Endothelial cell of umbilical vein (primary cell): ENCODE results near the gene SURF1.
A peak's percentile ranks its signal among the peaks of the same experiment; 100 is the strongest.
"Not testable (repeated sequence)": the region's sequence is repeated elsewhere in the genome, so short reads cannot be mapped to it uniquely, and the experiment has no call there.

Experiments
- FOS ChIP-seq: IDR thresholded peaks from 2 replicates; pipeline ENCODE4 v1.6.1; 2011; ENCODE audit warnings: mild to moderate bottlenecking, low read length, moderate library complexity, borderline replicate concordance; ENCODE audit not compliant: insufficient read depth
- POLR2AphosphoS5 ChIP-seq: IDR thresholded peaks from 2 replicates; pipeline ENCODE4 v1.6.1; 2012; ENCODE audit warnings: low read depth, mild to moderate bottlenecking, control low read depth, low read length, moderate library complexity; ENCODE audit not compliant: insufficient read depth

DNA sequence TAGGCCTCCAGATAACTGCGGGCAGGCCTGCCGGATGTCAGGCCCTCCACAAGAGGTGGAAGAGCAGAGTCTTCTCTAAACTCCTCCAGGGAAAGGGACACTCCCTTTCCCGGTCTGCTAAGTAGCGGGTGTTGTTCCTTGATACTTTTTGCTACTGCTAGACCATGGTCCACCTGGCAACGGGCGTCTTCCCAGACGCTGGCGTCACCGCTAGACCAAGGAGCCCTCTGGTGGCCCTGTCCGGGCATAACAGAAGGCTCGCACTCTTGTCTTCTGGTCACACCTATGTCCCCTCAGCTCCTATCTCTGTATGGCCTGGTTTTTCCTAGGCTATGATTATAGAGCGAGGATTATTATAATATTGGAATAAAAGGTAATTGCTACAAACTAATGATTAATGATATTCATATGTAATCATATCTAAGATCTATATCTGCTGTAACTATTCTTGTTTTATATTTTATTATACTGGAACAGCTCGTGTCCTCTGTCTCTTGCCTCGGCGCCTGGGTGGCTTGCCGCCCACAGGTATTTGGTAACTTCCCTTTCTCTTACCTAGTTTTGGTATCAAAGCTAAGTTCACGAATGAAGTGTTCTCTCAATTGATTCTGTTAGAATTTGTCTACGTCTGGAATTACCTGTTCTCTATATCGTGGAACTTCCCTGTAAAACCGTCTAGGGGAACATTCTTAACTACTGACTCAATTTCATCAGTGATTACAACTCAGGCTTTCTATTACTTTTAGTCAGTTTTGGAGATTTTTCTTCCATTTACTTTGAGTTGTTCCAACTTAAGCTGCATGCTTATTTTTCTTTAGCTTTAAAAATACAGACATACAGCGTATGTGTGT, 26.8 kb downstream of the SURF1 start:
- TF ChIP-seq FOS, result not testable (repeated sequence)
- peak; percentile 39 for TF ChIP-seq POLR2AphosphoS5
